HepG2 (cell line): ENCODE results near the gene DHH. TPM values are rescaled to one million over a fixed set of nuclear protein-coding genes. Genes with fewer than 3 reads are reported as not detected.
A peak's percentile ranks its signal among the peaks of the same experiment; 100 is the strongest.

Experiments used
- EEA1 ChIP-seq: sonication (generic); formaldehyde crosslinking; IDR thresholded peaks from 2 replicates; pipeline ENCODE4 v1.5.1; 2020; ENCODE audit warnings: mild to moderate bottlenecking, missing genetic modification reagents, borderline replicate concordance
- HMG20A ChIP-seq: IDR thresholded peaks from 2 replicates; pipeline ENCODE4 v1.6.1; 2016; ENCODE audit warnings: borderline replicate concordance
- HNRNPL ChIP-seq: fragments of 200-400 bp; formaldehyde crosslinking; IDR thresholded peaks from 2 replicates; pipeline ENCODE4 v1.6.1; 2017; ENCODE audit warnings: mild to moderate bottlenecking, low read depth, low read length
- HOXA7 ChIP-seq: sonication (generic); formaldehyde crosslinking; IDR thresholded peaks from 2 replicates; pipeline ENCODE4 v1.8.1; 2022; ENCODE audit warnings: mild to moderate bottlenecking, missing genetic modification reagents, moderate library complexity
- IRF2 ChIP-seq: IDR thresholded peaks from 2 replicates; pipeline ENCODE4 v1.6.1; 2018; ENCODE audit warnings: missing genetic modification reagents, missing compliant biosample characterization
- NR2F1 ChIP-seq, 2 experiments: fragments of 450-650 bp in 1 of 2; formaldehyde crosslinking in 1 of 2; IDR thresholded peaks; 2 replicates each; pipeline versions ENCODE4 v1.5.0 to v1.6.1; 2016 to 2020; ENCODE audit warnings: mild to moderate bottlenecking in 1 of 2, missing compliant biosample characterization in 1 of 2, missing genetic modification reagents in 1 of 2, moderate library complexity in 1 of 2
- PLRG1 ChIP-seq: fragments of 450-650 bp; conservative IDR thresholded peaks from 2 replicates; pipeline ENCODE4 v1.6.1; 2016
- SMAD3 ChIP-seq: sonication (generic); formaldehyde crosslinking; IDR thresholded peaks from 2 replicates; pipeline ENCODE4 v1.4.0; 2020; ENCODE audit warnings: missing genetic modification reagents
- ZBTB20 ChIP-seq: sonication (generic); formaldehyde crosslinking; IDR thresholded peaks from 2 replicates; pipeline ENCODE4 v1.8.1; 2023; ENCODE audit warnings: missing genetic modification reagents, low read depth, mild to moderate bottlenecking, borderline replicate concordance
- ZFP90 ChIP-seq: sonication (generic); formaldehyde crosslinking; IDR thresholded peaks from 2 replicates; pipeline ENCODE4 v1.8.0; 2022; ENCODE audit warnings: missing genetic modification reagents, mild to moderate bottlenecking, inconsistent platforms, borderline replicate concordance
- ZNF18 ChIP-seq: sonication (generic); formaldehyde crosslinking; IDR thresholded peaks from 2 replicates; pipeline ENCODE4 v1.8.0; 2022; ENCODE audit warnings: mild to moderate bottlenecking, missing genetic modification reagents; ENCODE audit not compliant: insufficient replicate concordance
- ZNF441 ChIP-seq: sonication (generic); formaldehyde crosslinking; IDR thresholded peaks from 2 replicates; pipeline ENCODE4 v1.7.0; 2021; ENCODE audit warnings: missing genetic modification reagents, borderline replicate concordance
- ZNF510 ChIP-seq: sonication (generic); formaldehyde crosslinking; IDR thresholded peaks from 2 replicates; pipeline ENCODE4 v1.4.0; 2020; ENCODE audit warnings: low read depth, mild to moderate bottlenecking, missing genetic modification reagents
- ZNF512B ChIP-seq: sonication (generic); formaldehyde crosslinking; IDR thresholded peaks from 2 replicates; pipeline ENCODE4 v1.5.1; 2020; ENCODE audit warnings: missing genetic modification reagents, mild to moderate bottlenecking, borderline replicate concordance
- ZNF605 ChIP-seq: sonication (generic); formaldehyde crosslinking; IDR thresholded peaks from 2 replicates; pipeline ENCODE4 v1.8.0; 2022; ENCODE audit warnings: mild to moderate bottlenecking, missing genetic modification reagents
- ZNF672 ChIP-seq: sonication (generic); formaldehyde crosslinking; IDR thresholded peaks from 2 replicates; pipeline ENCODE4 v1.8.1; 2022; ENCODE audit warnings: missing genetic modification reagents
- polyA plus RNA-seq, 8 experiments: library from polyadenylated mRNA; depleted of rRNA in 3 of 8; stranded (reverse) in 7 of 8; unstranded in 1 of 8; fragments of >200 nt; fragmentation: Illumina TruSeq in 4 of 8; extraction: Trizol in 4 of 8; gene quantifications; 2 replicates each; pipeline versions ENCODE4 v1.2.1 to v1.2.3, GENCODE V29; 2011 to 2016; ENCODE audit warnings: low read depth in 4 of 8, missing spikeins in 1 of 8, mixed read lengths in 1 of 8; ENCODE audit not compliant: insufficient read depth in 1 of 8
- total RNA-seq, 5 experiments: library from RNA; depleted of rRNA; stranded (reverse); fragments of >200 nt; fragmentation: Illumina TruSeq; extraction: Trizol; gene quantifications; 2 replicates each; pipeline ENCODE4 v1.2.3, GENCODE V29; 2016; ENCODE audit warnings: low read depth in 1 of 5
- TF ChIP-seq, protein P1 (sequence below): sonication (generic); formaldehyde crosslinking; IDR thresholded peaks from 2 replicates; pipeline ENCODE4 v1.8.0; 2023; ENCODE audit warnings: mild to moderate bottlenecking, missing genetic modification reagents
- TF ChIP-seq, protein P2 (sequence below): sonication (generic); formaldehyde crosslinking; IDR thresholded peaks from 2 replicates; pipeline ENCODE4 v1.4.0; 2020; ENCODE audit warnings: missing genetic modification reagents
- TF ChIP-seq, protein P3 (sequence below): sonication (generic); formaldehyde crosslinking; IDR thresholded peaks from 2 replicates; pipeline ENCODE4 v1.5.0; 2020; ENCODE audit warnings: mild to moderate bottlenecking, missing genetic modification reagents, borderline replicate concordance

DHH gene
- total and polyA plus RNA-seq, 2 of the 13 experiments (the other 11 are each of a cell fraction or from before 2014, with no cell fraction given), result not detected

GRCh38 chr12:49110464-49111155 lies 16.0 kb upstream of the DHH start, which contains the start of gene LMBR1L (continued):
- TF ChIP-seq SMAD3 (CRISPR knock-in tag) (peak; percentile 77; the same call in 1 of the 2 replicates), ZNF672 (CRISPR knock-in tag) (no peak), ZNF441 (CRISPR knock-in tag) (peak; percentile 78), ZNF18 (CRISPR knock-in tag) (no peak), ZBTB20 (CRISPR knock-in tag) (peak; percentile 55; the same call in 1 of the 2 replicates), ZNF510 (CRISPR knock-in tag) (no peak), ZNF605 (CRISPR knock-in tag) (no peak), HOXA7 (CRISPR knock-in tag) (no peak), IRF2 (CRISPR knock-in tag) (no peak), ZNF512B (peak; percentile 18; the same call in 1 of the 2 replicates), HNRNPL (no peak), NR2F1 (CRISPR knock-in tag; IDR thresholded peaks at IDR 0.05) (no peak), EEA1 (CRISPR knock-in tag) (no peak), PLRG1 (no peak), ZFP90 (peak; percentile 72; the same call in 1 of the 2 replicates), HMG20A (CRISPR knock-in tag) (no peak)
- TF ChIP-seq, protein P1, sequence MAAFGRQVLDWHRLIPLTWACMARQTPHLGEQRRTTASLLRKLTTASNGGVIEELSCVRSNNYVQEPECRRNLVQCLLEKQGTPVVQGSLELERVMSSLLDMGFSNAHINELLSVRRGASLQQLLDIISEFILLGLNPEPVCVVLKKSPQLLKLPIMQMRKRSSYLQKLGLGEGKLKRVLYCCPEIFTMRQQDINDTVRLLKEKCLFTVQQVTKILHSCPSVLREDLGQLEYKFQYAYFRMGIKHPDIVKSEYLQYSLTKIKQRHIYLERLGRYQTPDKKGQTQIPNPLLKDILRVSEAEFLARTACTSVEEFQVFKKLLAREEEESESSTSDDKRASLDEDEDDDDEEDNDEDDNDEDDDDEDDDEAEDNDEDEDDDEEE (CRISPR knock-in tag), result 0 out of 2 replicates have a peak, but pooled peaks have one; percentile 73
- TF ChIP-seq, protein P2, sequence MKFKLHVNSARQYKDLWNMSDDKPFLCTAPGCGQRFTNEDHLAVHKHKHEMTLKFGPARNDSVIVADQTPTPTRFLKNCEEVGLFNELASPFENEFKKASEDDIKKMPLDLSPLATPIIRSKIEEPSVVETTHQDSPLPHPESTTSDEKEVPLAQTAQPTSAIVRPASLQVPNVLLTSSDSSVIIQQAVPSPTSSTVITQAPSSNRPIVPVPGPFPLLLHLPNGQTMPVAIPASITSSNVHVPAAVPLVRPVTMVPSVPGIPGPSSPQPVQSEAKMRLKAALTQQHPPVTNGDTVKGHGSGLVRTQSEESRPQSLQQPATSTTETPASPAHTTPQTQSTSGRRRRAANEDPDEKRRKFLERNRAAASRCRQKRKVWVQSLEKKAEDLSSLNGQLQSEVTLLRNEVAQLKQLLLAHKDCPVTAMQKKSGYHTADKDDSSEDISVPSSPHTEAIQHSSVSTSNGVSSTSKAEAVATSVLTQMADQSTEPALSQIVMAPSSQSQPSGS (CRISPR knock-in tag), result no peak
- TF ChIP-seq, protein P3, sequence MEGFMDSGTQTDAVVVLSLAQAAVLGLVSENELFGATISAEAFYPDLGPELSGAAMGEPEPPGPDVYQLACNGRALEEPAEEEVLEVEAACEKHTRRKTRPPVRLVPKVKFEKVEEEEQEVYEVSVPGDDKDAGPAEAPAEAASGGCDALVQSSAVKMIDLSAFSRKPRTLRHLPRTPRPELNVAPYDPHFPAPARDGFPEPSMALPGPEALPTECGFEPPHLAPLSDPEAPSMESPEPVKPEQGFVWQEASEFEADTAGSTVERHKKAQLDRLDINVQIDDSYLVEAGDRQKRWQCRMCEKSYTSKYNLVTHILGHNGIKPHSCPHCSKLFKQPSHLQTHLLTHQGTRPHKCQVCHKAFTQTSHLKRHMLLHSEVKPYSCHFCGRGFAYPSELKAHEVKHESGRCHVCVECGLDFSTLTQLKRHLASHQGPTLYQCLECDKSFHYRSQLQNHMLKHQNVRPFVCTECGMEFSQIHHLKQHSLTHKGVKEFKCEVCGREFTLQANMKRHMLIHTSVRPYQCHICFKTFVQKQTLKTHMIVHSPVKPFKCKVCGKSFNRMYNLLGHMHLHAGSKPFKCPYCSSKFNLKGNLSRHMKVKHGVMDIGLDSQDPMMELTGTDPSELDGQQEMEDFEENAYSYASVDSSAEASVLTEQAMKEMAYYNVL, result no peak
